Ovary (tissue), 9 donors: Measurements from ENCODE around the gene CIITA. TPM values are rescaled to one million over a fixed set of nuclear protein-coding genes. Genes with fewer than 3 reads are reported as not detected.
"Not testable (repeated sequence)": the region's sequence is repeated elsewhere in the genome, so short reads cannot be mapped to it uniquely, and the experiment has no call there.

Source experiments
- DNase-seq, 5 donors: peaks; one replicate each; pipeline ENCODE4 v3.0.0-alpha.2; 2019 to 2020
- H3K27ac ChIP-seq, 2 donors: fragments of 200-600 bp; one replicate each; pipeline versions ENCODE4 v1.5.1 to v1.8.0; 2019 to 2022
- H3K27me3 ChIP-seq: fragments of 200-600 bp; one replicate; pipeline ENCODE4 v1.8.0; 2022
- H3K36me3 ChIP-seq: fragments of 200-600 bp; sonication (generic); one replicate; pipeline ENCODE4 v1.5.1; 2019
- H3K4me1 ChIP-seq: one replicate; pipeline ENCODE4 v1.8.1; 2013; ENCODE audit warnings: mild to moderate bottlenecking, moderate library complexity; ENCODE audit not compliant: insufficient read depth
- H3K4me3 ChIP-seq: fragments of 200-600 bp; sonication (generic); one replicate; pipeline ENCODE4 v1.5.1; 2017
- H3K9me3 ChIP-seq, 2 donors: fragments of 200-600 bp in 1 of 2; sonication (generic) in 1 of 2; one replicate each; pipeline versions ENCODE4 v1.5.1 to v1.8.1; 2013 to 2019; ENCODE audit warnings: mild to moderate bottlenecking in 1 of 2, moderate library complexity in 1 of 2
- EP300 ChIP-seq: sonication (generic); formaldehyde crosslinking; IDR thresholded peaks from one replicate; pipeline ENCODE4 v1.6.1; 2017; ENCODE audit warnings: antibody characterized with exemption
- POLR2A ChIP-seq: fragments of 450-650 bp; IDR thresholded peaks from one replicate; pipeline ENCODE4 v1.6.1; 2017; ENCODE audit warnings: antibody characterized with exemption, mild to moderate bottlenecking, moderate library complexity
- WGBS, 3 donors: extraction: QIAGEN DNeasy Blood & Tissue Kit in 1 of 3; methylation state at CpG; one replicate each; pipeline versions ENCODE4 v1.1.5 to v1.1.7; 2013 to 2017; 5-methylcytosine and 5-hydroxymethylcytosine counted together
- intact Hi-C, 4 donors: fragments of 100-400 bp; cut with DNase I; formaldehyde crosslinking; loops; one replicate each; pipeline versions ENCODE4 v1.11.0 to v1.15.1; 2022 to 2023
- polyA plus RNA-seq, 2 donors: library from polyadenylated mRNA; stranded (reverse); fragments of 200-250 nt in 1 of 2; fragments of 350-450 nt in 1 of 2; fragmentation: Illumina TruSeq in 1 of 2; extraction: RNeasy Lipid Tissue Mini Kit (QIAGEN cat#74804) in 1 of 2; gene quantifications; one replicate each; pipeline ENCODE4 v1.2.3, GENCODE V29; 2013 to 2014
- total RNA-seq, 7 donors: library from RNA; depleted of rRNA in 2 of 7; stranded (reverse); fragments of >200 nt in 2 of 7; fragmentation: NEBNext Ultra II Directional in 3 of 7; extraction: Animal tissue kit (Norgen Biotek cat#: 25700) in 3 of 7; gene quantifications; one replicate each; pipeline versions ENCODE4 v1.1.0 to v1.2.4, GENCODE V29; 2016 to 2023
- TF ChIP-seq, protein P1 (sequence below), 3 donors: fragments of 450-650 bp in 2 of 3; fragments of 200-600 bp in 1 of 3; IDR thresholded peaks; one replicate each; pipeline versions ENCODE4 v1.5.1 to v1.8.0; 2016 to 2022; ENCODE audit warnings: antibody characterized with exemption in 3 of 3, mild to moderate bottlenecking in 1 of 3
- donor health status: DM: no; HTN: no; CAD: no; lungs with moderate emphysema.
- donor health status: DM: no; HTN: no; CAD: no.
- donor health status: Bipolar disorder and iron deficiency.
- donor health status: DM: yes; HTN: yes; CAD: no.
- donor health status: DM: no; HTN: no; CAD: no.
- donor health status: DM: yes; HTN: yes; CAD: no.

The CIITA gene
- total and polyA plus RNA-seq, 9 donors = 2.9 to 19.9 (median 7.2) TPM

DNA sequence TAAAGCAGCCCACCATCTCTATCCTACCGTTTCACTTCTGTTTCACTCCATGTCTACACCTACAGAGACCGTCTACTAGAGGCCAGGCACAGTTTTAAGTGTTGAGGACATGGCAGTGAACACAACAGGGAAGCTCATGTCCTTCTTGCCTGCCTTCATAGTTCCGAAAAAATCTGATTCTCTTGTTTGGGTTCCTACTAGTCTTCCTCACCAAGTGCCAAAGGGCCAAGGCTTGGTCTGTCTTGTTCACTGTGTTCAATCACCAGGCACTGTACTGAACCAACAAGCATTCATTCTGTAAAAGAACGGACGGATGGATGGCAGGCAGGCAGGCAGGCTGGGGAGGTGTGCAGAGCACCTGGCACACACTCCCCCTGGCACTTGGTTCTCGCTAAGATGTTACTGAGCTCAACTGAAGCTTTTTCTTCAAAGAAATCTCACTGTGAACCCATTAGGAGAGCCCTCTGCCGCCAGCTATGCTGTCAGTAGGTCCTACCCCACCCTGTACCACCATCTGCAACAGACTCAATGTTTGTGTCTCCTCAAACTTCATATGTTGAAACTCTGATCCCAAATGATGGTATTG lies 62.7 kb downstream of the CIITA start:
- Histone ChIP-seq H3K27ac (no peak overlapping the region), H3K27me3 (no peaks in the 10 kb centered on the region), H3K4me3 (peak overlapping the region; percentile 67), H3K9me3 (no peaks in the 10 kb centered on the region), H3K4me1 (peaks cover 21% of the 10 kb centered on the region), H3K36me3 (no peaks in the 10 kb centered on the region)
- intact Hi-C loops = loop anchor here in 1 of 4 donors (10.0 kb wide), 1 partner anchor 185 kb away; no protein-coding TSS in a partner anchor
- WGBS, 3 donors = 82 to 92% (median 91%) methylated on average over 7 of the region's 7 CpGs
- DNase-seq = no peak
- TF ChIP-seq, protein P1, sequence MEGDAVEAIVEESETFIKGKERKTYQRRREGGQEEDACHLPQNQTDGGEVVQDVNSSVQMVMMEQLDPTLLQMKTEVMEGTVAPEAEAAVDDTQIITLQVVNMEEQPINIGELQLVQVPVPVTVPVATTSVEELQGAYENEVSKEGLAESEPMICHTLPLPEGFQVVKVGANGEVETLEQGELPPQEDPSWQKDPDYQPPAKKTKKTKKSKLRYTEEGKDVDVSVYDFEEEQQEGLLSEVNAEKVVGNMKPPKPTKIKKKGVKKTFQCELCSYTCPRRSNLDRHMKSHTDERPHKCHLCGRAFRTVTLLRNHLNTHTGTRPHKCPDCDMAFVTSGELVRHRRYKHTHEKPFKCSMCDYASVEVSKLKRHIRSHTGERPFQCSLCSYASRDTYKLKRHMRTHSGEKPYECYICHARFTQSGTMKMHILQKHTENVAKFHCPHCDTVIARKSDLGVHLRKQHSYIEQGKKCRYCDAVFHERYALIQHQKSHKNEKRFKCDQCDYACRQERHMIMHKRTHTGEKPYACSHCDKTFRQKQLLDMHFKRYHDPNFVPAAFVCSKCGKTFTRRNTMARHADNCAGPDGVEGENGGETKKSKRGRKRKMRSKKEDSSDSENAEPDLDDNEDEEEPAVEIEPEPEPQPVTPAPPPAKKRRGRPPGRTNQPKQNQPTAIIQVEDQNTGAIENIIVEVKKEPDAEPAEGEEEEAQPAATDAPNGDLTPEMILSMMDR (IDR thresholded peaks at IDR 0.05) = no peak
- no peak for TF ChIP-seq POLR2A

DNA sequence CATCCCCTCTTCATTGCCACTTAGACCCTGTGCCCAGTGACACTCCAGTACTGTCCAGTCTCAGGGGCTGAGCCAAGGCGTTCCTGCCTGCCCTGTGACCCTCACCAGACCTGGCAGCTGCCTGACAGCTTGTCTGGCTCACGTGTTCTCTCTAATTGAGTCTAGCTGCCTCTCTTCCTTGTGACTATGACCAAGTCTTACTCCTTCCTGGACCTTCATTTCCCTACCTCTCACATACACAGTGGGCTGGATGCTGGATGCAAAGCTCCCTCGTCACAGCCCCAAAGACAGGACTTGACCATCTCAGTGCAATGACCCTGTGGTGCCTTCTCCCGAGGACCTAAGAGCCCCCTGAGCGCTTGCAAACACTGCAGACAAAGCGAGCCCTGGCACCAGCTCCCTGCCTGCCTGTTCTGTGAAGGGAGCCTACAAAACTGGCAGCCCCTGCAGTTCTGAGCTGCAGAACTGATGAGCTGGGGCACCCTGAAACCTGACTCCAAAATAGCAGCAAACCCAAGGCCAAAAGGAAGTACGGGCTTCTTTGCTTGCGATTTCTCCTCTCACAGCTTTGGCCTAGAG lies 63.6 kb downstream of the CIITA start:
- Histone ChIP-seq H3K4me3 (peak overlapping the region; percentile 67), H3K27me3 (no peaks in the 10 kb centered on the region), H3K27ac (peak overlapping the region in 1 of 2 donors; percentile 75), H3K4me1 (peaks cover 23% of the 10 kb centered on the region), H3K36me3 (no peaks in the 10 kb centered on the region), H3K9me3 (no peaks in the 10 kb centered on the region)
- WGBS, 3 donors = 8 to 11% (median 10%) methylated on average over 8 of the region's 8 CpGs
- DNase-seq = peak in 4 of 5 donors; percentile 31 to 57 (median 53)
- intact Hi-C loops = no loop called here
- TF ChIP-seq EP300 (no peak), POLR2A (no peak)
- TF ChIP-seq, protein P1 (IDR thresholded peaks at IDR 0.05) = no peak

DNA sequence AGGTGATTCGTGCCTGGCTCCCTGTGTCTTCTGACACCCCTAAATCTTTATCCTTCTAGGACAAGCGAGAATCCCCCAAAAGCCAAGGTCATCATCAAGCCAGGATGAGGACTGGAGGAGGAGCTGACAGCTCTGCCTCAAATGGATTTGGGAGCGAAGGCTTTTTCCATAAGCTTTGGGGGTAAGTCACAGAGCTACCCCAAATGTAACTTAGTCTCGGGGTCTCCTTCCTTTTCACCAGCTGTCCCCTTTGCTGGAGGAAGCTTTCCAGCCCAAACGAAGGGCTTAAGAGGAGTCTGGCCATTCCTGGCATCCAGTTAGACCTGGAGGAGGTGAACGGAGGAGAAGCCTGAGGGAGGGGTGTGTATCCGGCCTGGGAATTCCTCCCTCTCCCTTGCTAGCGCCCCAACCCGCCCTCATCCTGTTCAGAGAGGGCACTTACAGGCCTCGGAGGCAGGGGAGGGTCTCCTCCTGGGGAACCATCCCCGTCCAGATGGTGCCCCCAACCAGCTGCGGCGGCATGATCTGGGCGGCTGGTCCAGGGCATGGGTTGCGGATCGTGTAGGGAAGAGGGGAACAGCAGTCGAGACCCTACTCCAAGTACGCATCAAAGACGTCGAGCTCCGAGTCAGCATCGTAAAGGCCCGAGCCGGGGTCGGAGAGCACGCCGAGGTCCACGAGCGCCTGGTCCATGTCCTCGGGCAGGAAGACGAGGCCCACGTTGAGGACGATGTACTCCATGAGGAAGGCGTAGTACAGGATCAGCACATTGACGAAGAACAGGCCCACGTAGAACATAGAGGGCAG lies 64.3 kb downstream of the CIITA start:
- Histone ChIP-seq H3K36me3 (no peaks in the 10 kb centered on the region), H3K4me3 (peak overlapping the region; percentile 67), H3K4me1 (peaks cover 23% of the 10 kb centered on the region), H3K27me3 (no peaks in the 10 kb centered on the region), H3K9me3 (no peaks in the 10 kb centered on the region), H3K27ac (peak overlapping the region; percentile 67 to 75)
- intact Hi-C loops = no loop called here
- peak in 4 of 5 donors; percentile 29 to 61 (median 56) for DNase-seq
- TF ChIP-seq EP300 (no peak), POLR2A (no peak)
- TF ChIP-seq, protein P1 (IDR thresholded peaks at IDR 0.05) = no peak
- WGBS, 3 donors = 0 to 1% (median 1%) methylated on average over 25 to 35 of the region's 36 CpGs

DNA sequence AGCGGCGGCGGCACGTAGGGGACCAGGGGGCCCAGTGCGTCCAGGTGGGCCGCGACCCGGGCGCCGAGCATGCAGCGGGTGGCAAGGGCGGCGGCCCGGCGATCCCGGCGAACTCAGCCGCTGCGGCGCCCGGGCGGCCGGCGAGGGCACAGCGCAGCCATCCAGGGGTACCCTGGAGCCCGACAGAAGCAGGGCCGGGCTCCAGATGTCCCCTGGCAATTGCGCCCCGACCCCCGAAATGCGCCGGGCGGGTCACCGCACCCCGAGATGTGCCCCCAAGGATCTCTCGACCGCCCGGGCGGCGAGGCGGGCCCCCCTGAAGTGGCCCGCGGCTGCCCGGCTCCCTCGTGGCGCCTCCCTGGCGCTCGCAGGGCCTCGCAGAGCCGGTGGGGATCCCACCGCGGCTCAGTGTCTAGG lies 64.9 kb downstream of the CIITA start:
- DNase-seq, H3K27me3 ChIP-seq, intact Hi-C loops, H3K36me3 ChIP-seq, H3K9me3 ChIP-seq: not testable (repeated sequence)
- peak overlapping the region; percentile 67 for H3K4me3 ChIP-seq
- H3K4me1 ChIP-seq = peaks cover 24% of the 10 kb centered on the region
- 1% methylated on average over 36 to 48 of the region's 52 CpGs; no CpG with 5 or more reads in 1 of the 3 donors for WGBS, 3 donors
- peak overlapping the region; percentile 67 to 75 for H3K27ac ChIP-seq
